ENCODE results near the gene ORC6.

ORC6 gene

DNA sequence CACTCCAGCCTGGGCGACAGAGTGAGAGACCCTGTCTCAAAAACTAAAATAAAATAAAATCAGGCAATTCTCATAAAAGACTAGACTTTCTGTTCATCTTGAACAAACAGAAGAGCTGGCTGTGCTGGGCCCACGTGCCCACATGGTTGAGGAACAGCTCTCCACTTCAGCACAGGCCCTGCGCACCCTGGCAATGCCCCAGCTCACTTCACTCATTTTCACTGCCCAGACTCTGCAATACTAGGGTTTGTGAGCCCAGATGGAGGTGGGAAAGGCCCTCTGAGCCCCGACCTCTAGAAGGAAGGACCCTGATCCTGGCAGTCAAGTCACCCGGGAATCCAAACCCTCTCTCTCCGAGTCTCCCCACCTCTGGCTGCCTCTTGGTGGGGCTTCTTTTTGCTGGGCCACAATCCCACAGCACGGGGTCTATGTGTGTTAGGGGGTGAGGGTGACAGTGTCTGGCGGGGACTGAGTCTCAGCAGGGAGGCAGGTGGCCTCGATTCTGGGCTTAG is 43.9 kb downstream of the ORC6 start:
- no peak for DNase-seq

- no peak for DNase-seq
These were observed 47.2 kb downstream of the ORC6 start for GRCh38 chr16:46736695-46737094.

- no peak for DNase-seq
These were observed 48.3 kb downstream of the ORC6 start for GRCh38 chr16:46737621-46738214.

- DNase-seq, result no peak
These were observed 50.5 kb downstream of the ORC6 start for GRCh38 chr16:46739934-46740333.

- DNase-seq, result no peak
These were observed 53.8 kb downstream of the ORC6 start for GRCh38 chr16:46743232-46743719.

GRCh38 chr16:46745617-46746016 is 56.2 kb downstream of the ORC6 start:
- DNase-seq, result no peak

DNA sequence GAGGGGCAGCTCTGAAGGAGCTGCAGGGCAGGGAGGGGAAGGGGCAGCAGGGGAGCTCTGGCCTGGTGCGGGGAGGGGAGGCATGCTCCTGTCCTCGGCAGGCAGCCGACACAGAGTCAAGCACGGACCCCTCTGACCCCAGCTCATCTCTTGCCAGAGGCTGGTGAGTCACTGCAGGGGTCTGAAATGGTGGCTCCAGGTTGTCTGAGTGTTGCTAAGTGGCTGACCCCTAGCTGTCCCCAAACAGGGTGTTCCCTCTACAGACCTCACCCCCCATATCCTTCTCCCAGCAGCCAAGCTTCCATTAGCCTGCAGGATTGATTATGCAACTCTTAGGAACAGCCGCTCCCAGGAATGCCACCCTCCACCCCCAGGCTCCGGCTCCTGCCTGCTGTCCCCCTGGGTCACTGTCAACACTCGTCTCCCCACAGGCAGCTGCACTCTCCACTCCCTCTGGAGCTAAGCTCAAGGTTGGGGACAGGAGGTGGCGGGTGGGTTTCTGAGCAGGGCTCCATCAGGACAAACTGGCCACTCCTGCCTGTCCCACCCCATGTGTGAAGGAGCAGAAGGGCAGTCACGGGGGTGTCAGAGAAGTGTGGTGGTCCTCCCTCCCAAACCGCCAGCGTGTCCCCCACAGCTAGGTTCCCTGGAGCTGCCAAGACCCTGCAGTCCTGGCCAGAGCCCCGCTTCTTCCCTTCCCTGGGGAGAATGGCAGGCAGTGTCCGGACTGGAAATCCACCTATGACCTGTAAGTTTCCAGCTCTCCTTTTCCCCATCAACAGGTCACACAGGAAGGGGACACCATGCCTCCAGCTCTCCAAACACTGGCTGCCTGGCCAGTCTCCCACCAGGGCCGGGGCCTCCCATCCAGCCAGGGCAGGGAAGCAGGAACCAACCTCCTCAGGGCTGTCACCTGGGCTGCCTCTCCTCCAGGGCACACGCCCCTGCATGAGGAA is 57.6 kb downstream of the ORC6 start:
- DNase-seq, result no peak
